ENCODE data around the gene TLR7.

- TF ChIP-seq POLR2A (IDR thresholded peaks at IDR 0.05) = no peak
- no peak for TF ChIP-seq CTCF (IDR thresholded peaks at IDR 0.05)
- no peak for TF ChIP-seq EP300 (IDR thresholded peaks at IDR 0.05)
Measured at GRCh38 chrX:12921886-12922598, 55.2 kb downstream of the TLR7 start.

Data from tibial nerve (tissue), 4 donors.